WTC11 (cell line): ENCODE results near the gene FGF3. TPM values are rescaled to one million over a fixed set of nuclear protein-coding genes. Genes with fewer than 3 reads are reported as not detected.

ENCODE experiments used
- ATAC-seq: fragments of 200-7000 bp; cut with Tn5 transposase; 2 replicates; pipeline ENCODE4 v1.10.0; 2021; ENCODE audit warnings: mild to moderate bottlenecking, moderate library complexity
- CTCF ChIA-PET: fragments of 300-600 bp; sonication (Branson Sonifier 250); formaldehyde crosslinking; loops from one replicate; lab custom pipeline; 2021; ENCODE audit warnings: antibody characterized with exemption; lab: Charles Lee
- POLR2A ChIA-PET: fragments of 350-600 bp; sonication (Branson Sonifier 250); formaldehyde crosslinking; loops from one replicate; lab custom pipeline; 2021; ENCODE audit warnings: antibody characterized with exemption; lab: Charles Lee
- DNase-seq: peaks from one replicate; pipeline ENCODE4 v3.0.0; 2021; ENCODE audit warnings: low spot score
- H3K27ac Mint-ChIP-seq: 2 replicates; pipeline ENCODE4 v1.8.0; 2021; ENCODE audit warnings: mixed read lengths
- H3K27me3 Mint-ChIP-seq: 2 replicates; pipeline ENCODE4 v1.8.0; 2021; ENCODE audit warnings: low read depth, mild to moderate bottlenecking, moderate library complexity, mixed read lengths
- H3K36me3 Mint-ChIP-seq: 2 replicates; pipeline ENCODE4 v1.8.0; 2021; ENCODE audit warnings: mixed read lengths
- H3K4me1 Mint-ChIP-seq: 2 replicates; pipeline ENCODE4 v1.8.0; 2022; ENCODE audit warnings: mixed read lengths
- H3K4me3 Mint-ChIP-seq: 2 replicates; pipeline ENCODE4 v1.8.0; 2021; ENCODE audit warnings: mild to moderate bottlenecking, moderate library complexity, mixed read lengths
- H3K9me3 Mint-ChIP-seq: 2 replicates; pipeline ENCODE4 v1.8.0; 2021; ENCODE audit warnings: mixed read lengths
- ATF6 ChIP-seq: sonication (generic); formaldehyde crosslinking; IDR thresholded peaks from 2 replicates; pipeline ENCODE4 v1.8.1; 2023; ENCODE audit warnings: mild to moderate bottlenecking, missing genetic modification reagents
- CREM ChIP-seq: sonication (generic); formaldehyde crosslinking; IDR thresholded peaks from 2 replicates; pipeline ENCODE4 v1.8.1; 2022; ENCODE audit warnings: mild to moderate bottlenecking, missing genetic modification reagents, moderate library complexity
- ESRRA ChIP-seq: sonication (generic); formaldehyde crosslinking; IDR thresholded peaks from 2 replicates; pipeline ENCODE4 v1.8.1; 2022; ENCODE audit warnings: mild to moderate bottlenecking, missing genetic modification reagents, borderline replicate concordance
- FOXP1 ChIP-seq: sonication (generic); formaldehyde crosslinking; IDR thresholded peaks from 2 replicates; pipeline ENCODE4 v1.8.0; 2022; ENCODE audit warnings: missing genetic modification reagents, mild to moderate bottlenecking, moderate library complexity, borderline replicate concordance
- JAZF1 ChIP-seq: fragments of 250-450 bp; sonication (Bioruptor Pico); IDR thresholded peaks from 2 replicates; pipeline ENCODE4 v1.9.0; 2021; ENCODE audit warnings: moderate library complexity, mild to moderate bottlenecking, inconsistent platforms
- KAT7 ChIP-seq: sonication (generic); formaldehyde crosslinking; IDR thresholded peaks from 2 replicates; pipeline ENCODE4 v1.8.1; 2023; ENCODE audit warnings: missing genetic modification reagents, mild to moderate bottlenecking, borderline replicate concordance
- NFATC4 ChIP-seq: fragments of 250-450 bp; sonication (Bioruptor Pico); IDR thresholded peaks from 2 replicates; pipeline ENCODE4 v1.9.0; 2021; ENCODE audit warnings: mild to moderate bottlenecking
- PRDM15 ChIP-seq: sonication (generic); formaldehyde crosslinking; IDR thresholded peaks from 2 replicates; pipeline ENCODE4 v1.8.0; 2022; ENCODE audit warnings: missing genetic modification reagents
- RORB ChIP-seq: fragments of 250-450 bp; sonication (Bioruptor Pico); IDR thresholded peaks from 2 replicates; pipeline ENCODE4 v1.9.0; 2021; ENCODE audit warnings: mild to moderate bottlenecking
- TEAD1 ChIP-seq: sonication (generic); formaldehyde crosslinking; IDR thresholded peaks from 2 replicates; pipeline ENCODE4 v1.8.0; 2022; ENCODE audit warnings: mild to moderate bottlenecking, missing genetic modification reagents
- ZBTB21 ChIP-seq: sonication (generic); formaldehyde crosslinking; IDR thresholded peaks from 2 replicates; pipeline ENCODE4 v1.8.1; 2023; ENCODE audit warnings: mild to moderate bottlenecking, missing genetic modification reagents, borderline replicate concordance
- ZNF281 ChIP-seq: sonication (generic); formaldehyde crosslinking; IDR thresholded peaks from 2 replicates; pipeline ENCODE4 v1.8.0; 2023; ENCODE audit warnings: mild to moderate bottlenecking, missing genetic modification reagents
- ZNF425 ChIP-seq: fragments of 250-450 bp; sonication (Bioruptor Pico); conservative IDR thresholded peaks from 2 replicates; pipeline ENCODE4 v1.9.0; 2021; ENCODE audit warnings: mild to moderate bottlenecking
- total RNA-seq: library from RNA; stranded (reverse); gene quantifications from 3 replicates; pipeline ENCODE4 v1.2.3, GENCODE V29; 2021

The FGF3 gene
- total RNA-seq, 1 experiment from 2014 or later: not detected

- ATAC-seq: no peak
- no peak for DNase-seq
- H3K4me3 Mint-ChIP-seq: no peak overlapping the region
- no peak overlapping the region for H3K27ac Mint-ChIP-seq
- peaks cover 7% of the 10 kb centered on the region; the same call in 1 of the 2 replicates for H3K9me3 Mint-ChIP-seq
- H3K4me1 Mint-ChIP-seq: peaks cover 7% of the 10 kb centered on the region
- H3K36me3 Mint-ChIP-seq: no peaks in the 10 kb centered on the region
- ChIA-PET CTCF (no interaction called here), POLR2A (no interaction called here)
- no peaks in the 10 kb centered on the region; the same call in 1 of the 2 replicates for H3K27me3 Mint-ChIP-seq
- TF ChIP-seq ESRRA (CRISPR knock-in tag): no peak
- TF ChIP-seq ZNF425 (CRISPR knock-in tag): no peak
- TF ChIP-seq NFATC4 (CRISPR knock-in tag): no peak
- no peak for TF ChIP-seq ZNF281 (CRISPR knock-in tag)
- no peak for TF ChIP-seq RORB (CRISPR knock-in tag)
- TF ChIP-seq TEAD1 (CRISPR knock-in tag): no peak
- TF ChIP-seq FOXP1: no peak
These were observed 18.6 kb upstream of the FGF3 start for GRCh38 chr11:69837791-69838190.

- no peaks in the 10 kb centered on the region for H3K36me3 Mint-ChIP-seq
- TF ChIP-seq CREM: no peak
- TF ChIP-seq JAZF1 (CRISPR knock-in tag): no peak
- TF ChIP-seq ZBTB21: no peak
- TF ChIP-seq ATF6 (CRISPR knock-in tag): no peak
- no peak for TF ChIP-seq PRDM15 (CRISPR knock-in tag)
- TF ChIP-seq KAT7 (CRISPR knock-in tag): no peak
- ChIA-PET POLR2A (no interaction called here), CTCF (no interaction called here)
- DNase-seq (no peak), ATAC-seq (no peak)
- no peak overlapping the region for H3K4me3 Mint-ChIP-seq
- peaks cover 4% of the 10 kb centered on the region; the same call in 1 of the 2 replicates for H3K9me3 Mint-ChIP-seq
- H3K4me1 Mint-ChIP-seq: peaks cover 17% of the 10 kb centered on the region
- no peak overlapping the region for H3K27ac Mint-ChIP-seq
- H3K27me3 Mint-ChIP-seq: no peaks in the 10 kb centered on the region; the same call in 1 of the 2 replicates
These were observed 17.2 kb upstream of the FGF3 start for GRCh38 chr11:69836401-69836800.
